MCF 10A (cell line): ENCODE results near the gene NFIA. TPM values are rescaled to one million over a fixed set of nuclear protein-coding genes. Genes with fewer than 3 reads are reported as not detected.
A peak's percentile ranks its signal among the peaks of the same experiment; 100 is the strongest.

ENCODE experiments used
- BruUV-seq: library from RNA; stranded (reverse); fragments of 400-500 nt; replicated peaks from 2 replicates; lab custom pipeline; 2021; lab: Mats Ljungman, UMichigan
- CTCF ChIA-PET: fragments of 300-600 bp; sonication (Branson Sonifier 250); formaldehyde crosslinking; extraction: SDS; loops from one replicate; lab custom pipeline; 2021; ENCODE audit warnings: antibody characterized with exemption, inconsistent platforms; lab: Yijun Ruan, JAX
- POLR2A ChIA-PET: fragments of 300-600, 350-650 bp; sonication (Branson Sonifier 250); formaldehyde crosslinking; extraction: SDS; loops from one replicate; lab custom pipeline; 2020; ENCODE audit warnings: antibody characterized with exemption, inconsistent platforms; lab: Yijun Ruan, JAX
- DNase-seq: peaks from one replicate; pipeline ENCODE4 v3.0.0-alpha.2; 2018; ENCODE audit not compliant: unreplicated experiment
- H3K27ac Mint-ChIP-seq: one replicate; pipeline ENCODE4 v1.8.0; 2022; ENCODE audit warnings: mild to moderate bottlenecking, low read depth, mixed read lengths; ENCODE audit not compliant: unreplicated experiment
- H3K27me3 Mint-ChIP-seq: one replicate; pipeline ENCODE4 v1.8.0; 2022; ENCODE audit warnings: mixed read lengths; ENCODE audit not compliant: insufficient read depth, unreplicated experiment
- H3K36me3 Mint-ChIP-seq: one replicate; pipeline ENCODE4 v1.8.0; 2022; ENCODE audit warnings: mild to moderate bottlenecking, moderate library complexity, mixed read lengths; ENCODE audit not compliant: insufficient read depth, unreplicated experiment
- H3K4me1 Mint-ChIP-seq: one replicate; pipeline ENCODE4 v1.8.0; 2022; ENCODE audit warnings: mixed read lengths; ENCODE audit not compliant: insufficient read depth, unreplicated experiment
- H3K4me3 Mint-ChIP-seq: one replicate; pipeline ENCODE4 v1.8.0; 2022; ENCODE audit warnings: mild to moderate bottlenecking, moderate library complexity, mixed read lengths; ENCODE audit not compliant: unreplicated experiment
- H3K9me3 Mint-ChIP-seq: one replicate; pipeline ENCODE4 v1.8.0; 2022; ENCODE audit warnings: mixed read lengths; ENCODE audit not compliant: unreplicated experiment
- intact Hi-C: fragments of 100-400 bp; cut with micrococcal nuclease; formaldehyde crosslinking; loops from 2 replicates; pipeline ENCODE4 v1.14.1; 2022
- total RNA-seq: library from RNA; stranded (reverse); gene quantifications from 2 replicates; pipeline ENCODE4 v1.2.3, GENCODE V29; 2022
- TF ChIP-seq, protein P1 (sequence below): fragments of 200-600 bp; IDR thresholded peaks from one replicate; pipeline ENCODE4 v1.8.0; 2022; ENCODE audit warnings: antibody characterized with exemption, mild to moderate bottlenecking; ENCODE audit not compliant: unreplicated experiment

Gene NFIA
- total RNA-seq, 1 experiment from 2014 or later, result 54.8 TPM

DNA sequence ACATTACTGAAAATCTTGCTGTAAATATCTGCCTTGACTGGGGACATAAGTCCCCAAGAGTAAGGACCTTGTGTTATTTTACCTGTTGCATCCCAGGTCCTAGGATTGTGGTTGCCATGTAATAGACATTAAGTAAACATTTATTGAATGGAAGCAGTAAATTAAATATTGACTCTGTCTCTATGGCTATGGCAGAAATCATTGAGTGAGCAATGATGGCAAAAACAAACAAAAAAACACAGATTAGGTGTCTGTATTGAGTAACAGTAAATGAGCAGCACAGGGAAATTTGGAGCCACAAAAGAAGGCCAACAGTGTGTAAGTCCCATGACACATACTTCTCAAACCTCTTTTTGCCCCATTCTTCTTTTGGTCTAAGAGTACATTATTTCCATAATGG, 240.4 kb downstream of the NFIA start:
- H3K27me3 Mint-ChIP-seq, result no peaks in the 10 kb centered on the region
- CTCF ChIA-PET, result interaction anchor here (0.6 to 0.8 kb wide), 2 partner anchors 15 to 90 kb away, joined by 3 to 4 read pairs; no protein-coding TSS in a partner anchor
- intact Hi-C loops, result loop anchor here (1.0 kb wide), 1 partner anchor 243 kb away; no protein-coding TSS in a partner anchor

DNA sequence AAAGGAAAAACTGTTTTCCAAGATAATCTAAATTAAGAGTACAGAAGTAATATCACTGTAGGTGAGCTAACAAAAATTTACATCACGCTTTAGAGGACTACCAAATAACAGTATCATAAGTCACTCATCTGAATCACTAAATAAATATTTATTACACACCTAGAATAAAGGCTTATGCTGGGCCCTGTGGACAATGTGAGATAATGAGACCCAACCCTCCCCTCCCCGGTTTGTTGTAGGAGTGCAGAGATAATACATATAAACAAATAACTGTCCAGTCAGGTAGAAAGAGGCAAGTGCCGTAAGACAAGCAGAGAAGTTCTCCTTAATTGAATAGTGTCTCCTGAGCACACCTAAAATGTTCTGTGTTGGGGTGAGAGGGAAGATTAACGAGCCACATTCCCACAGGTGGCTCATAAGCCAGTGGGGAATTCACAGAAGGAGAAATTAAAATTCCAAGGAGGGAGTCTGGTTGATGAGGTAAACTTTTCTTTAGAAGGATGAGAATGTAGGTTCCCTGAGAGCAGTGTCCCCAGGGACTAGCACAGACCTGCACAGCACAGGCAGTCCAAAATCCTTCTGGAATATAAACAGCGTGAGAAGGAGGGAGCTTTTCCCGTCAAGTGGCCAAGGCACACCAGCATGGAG, 241.4 kb downstream of the NFIA start:
- POLR2A ChIA-PET, result interaction anchor here (0.6 to 3.5 kb wide), 9 partner anchors 8 to 247 kb away, joined by 3 to 13 read pairs (median 3); no protein-coding TSS in a partner anchor
- no peaks in the 10 kb centered on the region for H3K27me3 Mint-ChIP-seq
- H3K9me3 Mint-ChIP-seq, result peaks cover 6% of the 10 kb centered on the region
- CTCF ChIA-PET, result interaction anchor here (0.8 kb wide), 1 partner anchor 91 kb away, joined by 4 read pairs; no protein-coding TSS in a partner anchor
- no peak overlapping the region for H3K4me3 Mint-ChIP-seq
- peak overlapping the region; percentile 99 for H3K27ac Mint-ChIP-seq
- no peaks in the 10 kb centered on the region for H3K36me3 Mint-ChIP-seq
- no TSS peak for BruUV-seq
- DNase-seq, result no peak
- intact Hi-C loops, result no loop called here
- TF ChIP-seq, protein P1, sequence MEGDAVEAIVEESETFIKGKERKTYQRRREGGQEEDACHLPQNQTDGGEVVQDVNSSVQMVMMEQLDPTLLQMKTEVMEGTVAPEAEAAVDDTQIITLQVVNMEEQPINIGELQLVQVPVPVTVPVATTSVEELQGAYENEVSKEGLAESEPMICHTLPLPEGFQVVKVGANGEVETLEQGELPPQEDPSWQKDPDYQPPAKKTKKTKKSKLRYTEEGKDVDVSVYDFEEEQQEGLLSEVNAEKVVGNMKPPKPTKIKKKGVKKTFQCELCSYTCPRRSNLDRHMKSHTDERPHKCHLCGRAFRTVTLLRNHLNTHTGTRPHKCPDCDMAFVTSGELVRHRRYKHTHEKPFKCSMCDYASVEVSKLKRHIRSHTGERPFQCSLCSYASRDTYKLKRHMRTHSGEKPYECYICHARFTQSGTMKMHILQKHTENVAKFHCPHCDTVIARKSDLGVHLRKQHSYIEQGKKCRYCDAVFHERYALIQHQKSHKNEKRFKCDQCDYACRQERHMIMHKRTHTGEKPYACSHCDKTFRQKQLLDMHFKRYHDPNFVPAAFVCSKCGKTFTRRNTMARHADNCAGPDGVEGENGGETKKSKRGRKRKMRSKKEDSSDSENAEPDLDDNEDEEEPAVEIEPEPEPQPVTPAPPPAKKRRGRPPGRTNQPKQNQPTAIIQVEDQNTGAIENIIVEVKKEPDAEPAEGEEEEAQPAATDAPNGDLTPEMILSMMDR, result no peak
- peaks cover 50% of the 10 kb centered on the region for H3K4me1 Mint-ChIP-seq

More for the DNA sequence above, 240.4 kb downstream of the NFIA start:
- Mint-ChIP-seq H3K4me1 (peaks cover 54% of the 10 kb centered on the region), H3K36me3 (no peaks in the 10 kb centered on the region), H3K27ac (peak overlapping the region; percentile 99), H3K4me3 (no peak overlapping the region), H3K9me3 (peaks cover 6% of the 10 kb centered on the region)
- TF ChIP-seq, protein P1, result no peak
- BruUV-seq, result no TSS peak
- POLR2A ChIA-PET, result interaction anchor here (0.9 to 3.5 kb wide), 3 partner anchors 16 to 243 kb away, joined by 3 to 13 read pairs (median 3); no protein-coding TSS in a partner anchor
- peak; percentile 37 for DNase-seq

DNA sequence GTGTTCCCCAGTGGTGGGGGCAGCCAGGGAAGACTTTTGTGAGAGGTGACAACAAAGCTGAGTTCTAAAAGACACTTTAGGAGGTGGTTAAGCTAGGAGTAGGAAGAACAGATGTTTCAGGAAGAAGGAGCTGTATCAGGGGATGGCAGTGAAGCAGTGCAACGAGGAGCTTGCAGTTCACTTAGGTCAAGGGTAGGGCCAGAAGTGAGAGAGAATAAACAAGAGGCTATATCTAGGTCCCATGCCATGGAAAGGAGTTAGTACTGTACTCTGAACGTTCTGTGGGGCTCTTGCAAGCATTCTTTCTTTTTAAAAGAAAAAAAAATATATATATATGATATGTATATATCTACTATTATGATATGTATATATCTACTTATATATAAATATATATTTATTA, 244.4 kb downstream of the NFIA start:
- Mint-ChIP-seq H3K27ac (peak overlapping the region; percentile 16), H3K4me1 (peaks cover 31% of the 10 kb centered on the region), H3K9me3 (no peaks in the 10 kb centered on the region), H3K27me3 (no peaks in the 10 kb centered on the region), H3K4me3 (no peak overlapping the region), H3K36me3 (no peaks in the 10 kb centered on the region)
- intact Hi-C loops, result no loop called here
- CTCF ChIA-PET, result interaction anchor here (0.6 to 1.7 kb wide), 4 partner anchors 11 to 525 kb away, joined by 3 to 5 read pairs (median 4); no protein-coding TSS in a partner anchor
- TF ChIP-seq, protein P1, result no peak
- POLR2A ChIA-PET, result interaction anchor here (0.6 to 2.5 kb wide), 3 partner anchors 11 to 249 kb away, joined by 3 to 8 read pairs (median 4); no protein-coding TSS in a partner anchor
- no peak for DNase-seq
- BruUV-seq, result no TSS peak

DNA sequence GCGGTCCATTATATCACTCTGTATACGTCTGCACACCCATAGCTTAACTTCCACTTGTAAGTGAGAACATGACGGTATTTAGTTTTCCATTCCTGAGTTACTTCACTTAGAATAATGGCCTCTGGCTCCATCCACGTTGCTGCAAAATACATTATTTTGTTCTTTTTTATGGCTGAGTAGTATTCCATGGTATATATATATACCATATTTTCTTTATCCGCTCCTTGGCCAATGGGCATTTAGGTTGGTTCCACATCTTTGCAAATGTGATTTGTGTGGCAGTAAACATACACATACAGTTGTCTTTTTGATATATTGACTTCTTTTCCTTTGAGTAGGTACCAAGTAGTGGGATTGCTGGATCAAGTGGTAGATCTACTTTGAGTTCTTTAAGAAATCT, 245.1 kb downstream of the NFIA start:
- TF ChIP-seq, protein P1, result no peak
- ChIA-PET CTCF (interaction anchor here (1.7 kb wide), 1 partner anchor 277 kb away, joined by 4 read pairs; no protein-coding TSS in a partner anchor), POLR2A (interaction anchor here (1.3 to 2.5 kb wide), 2 partner anchors 10 to 249 kb away, joined by 4 to 8 read pairs; no protein-coding TSS in a partner anchor)
- peaks cover under 1% of the 10 kb centered on the region for H3K36me3 Mint-ChIP-seq
- DNase-seq, result no peak
- no peak overlapping the region for H3K27ac Mint-ChIP-seq
- intact Hi-C loops, result no loop called here
- H3K9me3 Mint-ChIP-seq, result no peaks in the 10 kb centered on the region
- BruUV-seq, result no TSS peak
- H3K4me3 Mint-ChIP-seq, result no peak overlapping the region
- H3K27me3 Mint-ChIP-seq, result no peaks in the 10 kb centered on the region
- peaks cover 24% of the 10 kb centered on the region for H3K4me1 Mint-ChIP-seq
